ENCODE results near the gene MACIR.

Gene MACIR

GRCh38 chr5:103293719-103294118 lies 35.2 kb downstream of the MACIR start:
- no peak for DNase-seq

DNA sequence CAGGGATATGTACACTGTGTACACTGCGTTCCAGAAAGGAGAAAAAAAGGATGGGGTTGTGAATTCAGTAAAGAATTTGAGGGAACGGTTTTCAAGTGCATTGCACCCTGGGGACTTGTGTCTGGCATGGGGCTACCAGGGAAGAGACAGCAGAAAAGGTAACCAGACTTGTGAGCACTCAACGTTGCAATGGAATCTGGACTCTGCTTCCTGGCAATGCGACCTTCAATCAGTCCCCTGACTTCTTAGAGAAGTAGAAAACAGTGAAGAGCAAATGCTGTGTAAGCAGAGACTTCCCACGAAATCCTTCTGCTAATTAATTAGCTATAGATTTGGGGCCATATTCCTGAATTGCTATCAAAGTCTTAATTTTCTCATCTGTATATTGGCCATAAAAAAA lies 36.3 kb downstream of the MACIR start:
- DNase-seq: no peak

- no peak for DNase-seq
Observed at GRCh38 chr5:103295424-103295823, 36.9 kb downstream of the MACIR start.

GRCh38 chr5:103295871-103296270 lies 37.3 kb downstream of the MACIR start:
- DNase-seq: no peak

- DNase-seq: no peak
Observed at GRCh38 chr5:103298117-103298516, 39.6 kb downstream of the MACIR start.

DNA sequence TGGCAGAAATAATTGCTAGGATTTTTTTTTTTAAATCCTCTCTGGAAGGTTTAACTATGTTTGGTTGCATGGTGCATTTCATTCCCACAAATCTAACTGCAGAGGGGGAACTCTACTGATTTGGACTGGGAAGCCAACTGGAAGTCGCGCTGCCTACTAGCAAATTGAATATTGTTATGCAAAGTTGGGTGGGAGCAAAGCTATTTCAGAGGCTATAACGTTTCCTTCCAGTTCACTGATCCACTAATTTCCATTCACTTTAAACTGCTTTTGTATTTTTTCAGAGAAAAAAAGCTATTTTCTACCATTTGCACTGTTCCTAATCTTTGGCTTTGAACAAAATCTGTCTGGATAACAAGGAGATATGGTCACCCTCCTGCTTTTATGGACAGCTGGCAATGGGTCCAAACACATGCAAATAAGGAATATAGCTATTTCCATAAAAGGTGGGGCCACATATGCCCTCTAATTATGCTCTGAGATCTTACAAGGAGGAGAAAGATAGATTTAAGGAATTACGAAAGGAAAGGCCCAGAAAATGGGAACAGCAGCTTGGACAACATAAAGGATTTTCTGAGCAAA lies 40.1 kb downstream of the MACIR start:
- DNase-seq: no peak

DNA sequence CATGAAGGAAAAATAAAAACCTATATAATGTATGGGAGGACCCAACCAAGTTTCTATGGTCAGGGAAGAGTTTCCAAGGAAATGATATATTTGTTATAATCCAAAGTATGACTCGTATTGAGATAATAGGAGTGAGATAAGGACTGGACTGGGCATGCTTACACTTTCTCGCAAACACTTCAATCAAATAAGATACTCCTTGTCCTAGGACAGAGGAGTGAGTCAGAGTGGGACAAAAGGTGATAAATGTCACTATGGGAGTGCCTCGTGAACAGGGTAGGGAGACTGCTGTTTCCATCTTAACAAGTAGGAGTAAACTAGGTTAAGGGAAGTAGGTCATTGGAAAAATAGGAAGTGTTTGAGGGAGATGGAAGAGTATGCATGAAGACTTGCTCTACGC lies 47.2 kb downstream of the MACIR start:
- DNase-seq: no peak

DNA sequence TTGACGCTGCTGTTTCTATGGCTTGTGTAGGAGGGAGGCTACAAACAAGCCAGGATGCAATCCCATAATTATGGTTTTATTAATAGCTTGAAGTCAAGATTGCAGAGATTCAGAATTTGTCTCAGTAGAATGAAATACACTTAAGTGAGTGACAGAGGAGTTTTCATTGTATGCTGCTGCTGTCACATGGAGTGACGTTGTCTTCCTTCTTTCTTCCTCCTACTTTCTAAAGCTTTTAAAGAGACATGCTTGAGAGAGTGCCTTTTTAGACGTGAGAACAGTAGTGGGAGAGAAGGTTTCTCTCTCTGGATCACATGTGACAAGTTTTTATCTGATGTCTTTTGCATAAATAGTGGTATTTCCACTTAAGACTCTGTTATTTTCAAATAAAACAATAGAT lies 48.9 kb downstream of the MACIR start:
- DNase-seq: no peak

GRCh38 chr5:103308774-103309173 lies 50.2 kb downstream of the MACIR start:
- DNase-seq: no peak

GRCh38 chr5:103313056-103313455 lies 54.5 kb downstream of the MACIR start:
- DNase-seq: no peak

GRCh38 chr5:103315455-103315854 lies 56.9 kb downstream of the MACIR start:
- DNase-seq: no peak

- no peak for DNase-seq
Observed at GRCh38 chr5:103327451-103327850, 68.9 kb downstream of the MACIR start.

GRCh38 chr5:103327893-103328292 lies 69.3 kb downstream of the MACIR start:
- DNase-seq: no peak
